ENCODE measurements around the gene KCTD2.
"Not testable (repeated sequence)": the region's sequence is repeated elsewhere in the genome, so short reads cannot be mapped to it uniquely, and the experiment has no call there.

Gene KCTD2

GRCh38 chr17:75069783-75070182 lies 22.8 kb downstream of the KCTD2 start:
- peak; percentile 52 for TF ChIP-seq CTCF (IDR thresholded peaks at IDR 0.05; ENCODE audit: control insufficient read depth, insufficient read depth, low read depth, low read length, missing control alignments)
- DNase-seq (ENCODE audit: low read depth): no peak

GRCh38 chr17:75071478-75072271 lies 24.6 kb downstream of the KCTD2 start:
- not testable (repeated sequence) for H3K4me3 ChIP-seq (ENCODE audit: control insufficient read depth, low read depth, low read length)

More at GRCh38 chr17:75069783-75070182, 22.8 kb downstream of the KCTD2 start:
- H3K4me3 ChIP-seq (ENCODE audit: control insufficient read depth, low read depth, low read length): no peak overlapping the region

DNA sequence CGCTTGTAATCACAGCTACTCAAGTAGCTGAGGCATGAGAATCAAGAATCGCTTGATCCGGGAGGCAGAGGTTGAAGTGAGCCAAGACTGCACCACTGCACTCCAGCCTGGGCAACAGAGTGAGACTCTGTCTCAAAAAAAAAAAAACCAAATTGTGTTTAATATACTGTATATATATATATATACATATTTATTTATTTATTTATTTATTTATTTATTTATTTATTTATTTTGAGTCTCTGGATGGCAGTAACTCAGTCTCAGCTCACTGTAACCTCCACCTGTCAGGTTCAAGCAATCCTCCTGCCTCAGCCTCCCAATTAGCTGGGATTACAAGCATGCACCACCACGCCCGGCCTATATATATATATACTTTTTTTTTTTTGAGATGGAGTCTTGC lies 25.9 kb downstream of the KCTD2 start:
- H3K4me3 ChIP-seq (ENCODE audit: control insufficient read depth, low read depth, low read length); DNase-seq (ENCODE audit: low read depth): not testable (repeated sequence)

More at GRCh38 chr17:75071478-75072271, 24.6 kb downstream of the KCTD2 start:
- DNase-seq (ENCODE audit: low read depth): not testable (repeated sequence)

DNA sequence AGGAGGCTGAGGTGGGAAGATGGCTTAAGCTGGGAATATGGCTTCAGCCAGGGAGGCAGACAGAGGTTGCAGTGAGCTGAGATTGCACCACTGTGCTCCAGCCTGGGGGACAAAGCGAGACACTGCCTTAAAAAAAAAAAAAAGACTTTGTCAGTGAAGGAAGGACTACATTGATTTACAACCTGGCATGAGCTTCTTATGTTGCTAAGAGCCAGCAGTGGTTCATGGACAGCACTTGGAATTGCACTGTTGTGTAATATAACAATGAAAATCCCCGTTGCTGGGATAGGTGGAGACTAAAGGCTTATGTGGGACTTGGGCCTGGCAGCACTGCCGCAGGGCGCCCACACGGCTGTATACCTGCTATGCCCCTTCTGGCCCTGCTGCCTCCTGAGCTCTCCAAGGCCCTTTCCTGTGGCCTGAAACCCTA lies 26.6 kb downstream of the KCTD2 start:
- no peak overlapping the region for H3K4me3 ChIP-seq (ENCODE audit: control insufficient read depth, low read depth, low read length)
- TF ChIP-seq CTCF (IDR thresholded peaks at IDR 0.05; ENCODE audit: control insufficient read depth, insufficient read depth, low read depth, low read length, missing control alignments): no peak
- peak; percentile 86 for DNase-seq (ENCODE audit: low read depth)

GRCh38 chr17:75074532-75074931 lies 27.5 kb downstream of the KCTD2 start:
- no peak overlapping the region for H3K4me3 ChIP-seq (ENCODE audit: control insufficient read depth, low read depth, low read length)
- DNase-seq (ENCODE audit: low read depth): no peak
- no peak for TF ChIP-seq CTCF (IDR thresholded peaks at IDR 0.05; ENCODE audit: control insufficient read depth, insufficient read depth, low read depth, low read length, missing control alignments)

- no peak overlapping the region for H3K4me3 ChIP-seq (ENCODE audit: control insufficient read depth, low read depth, low read length)
- no peak for TF ChIP-seq CTCF (IDR thresholded peaks at IDR 0.05; ENCODE audit: control insufficient read depth, insufficient read depth, low read depth, low read length, missing control alignments)
- no peak for DNase-seq (ENCODE audit: low read depth)
Measured at GRCh38 chr17:75075597-75076336, 28.7 kb downstream of the KCTD2 start.

- H3K4me3 ChIP-seq (ENCODE audit: control insufficient read depth, low read depth, low read length): no peak overlapping the region
- no peak for TF ChIP-seq CTCF (IDR thresholded peaks at IDR 0.05; ENCODE audit: control insufficient read depth, insufficient read depth, low read depth, low read length, missing control alignments)
- no peak for DNase-seq (ENCODE audit: low read depth)
Measured at GRCh38 chr17:75077072-75077495, 30.1 kb downstream of the KCTD2 start.
